ENCODE data around the gene MEIS1.

MEIS1 gene

DNA sequence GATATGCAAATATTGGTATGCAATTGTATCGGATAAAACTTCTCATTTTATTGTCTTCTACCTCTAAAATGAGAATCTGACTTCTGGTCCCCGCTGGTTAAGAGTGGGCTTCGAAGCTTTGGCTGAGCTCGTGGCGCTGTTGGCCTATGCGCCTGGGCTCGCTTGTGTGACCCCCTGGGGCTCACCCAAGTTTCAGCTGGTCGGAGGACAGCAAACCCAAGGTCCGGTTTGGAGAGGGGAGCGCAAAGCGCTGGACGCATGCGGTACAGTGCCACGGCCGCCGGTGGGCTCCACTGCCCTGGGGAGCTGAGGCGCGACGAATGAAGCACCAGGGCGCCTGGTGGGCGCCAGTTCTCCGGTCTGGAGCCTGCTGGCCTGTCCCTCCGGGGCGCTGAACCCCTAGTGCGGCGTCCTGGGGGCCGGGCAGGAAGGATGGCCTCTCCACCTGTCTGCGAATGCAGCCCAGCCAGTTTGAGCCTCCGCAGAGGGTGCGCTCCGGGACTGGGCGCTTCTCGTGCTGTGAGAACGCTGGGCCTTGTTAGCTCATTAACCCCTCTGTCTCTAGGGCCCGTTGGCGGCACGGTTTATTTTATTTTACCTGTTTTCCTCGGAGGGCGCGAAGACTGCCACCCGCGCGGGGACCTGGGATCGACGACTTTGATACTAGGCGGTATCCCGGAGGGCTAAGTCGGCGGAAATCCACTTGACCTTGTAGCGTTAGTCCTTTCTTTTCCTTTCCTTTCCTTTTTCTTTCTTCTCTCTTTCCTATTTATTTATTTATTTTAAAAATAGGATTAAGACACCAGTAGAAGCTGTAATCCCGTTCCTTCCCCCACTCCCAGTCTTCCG is 10.4 kb downstream of the MEIS1 start:
- DNase-seq, result no peak

DNA sequence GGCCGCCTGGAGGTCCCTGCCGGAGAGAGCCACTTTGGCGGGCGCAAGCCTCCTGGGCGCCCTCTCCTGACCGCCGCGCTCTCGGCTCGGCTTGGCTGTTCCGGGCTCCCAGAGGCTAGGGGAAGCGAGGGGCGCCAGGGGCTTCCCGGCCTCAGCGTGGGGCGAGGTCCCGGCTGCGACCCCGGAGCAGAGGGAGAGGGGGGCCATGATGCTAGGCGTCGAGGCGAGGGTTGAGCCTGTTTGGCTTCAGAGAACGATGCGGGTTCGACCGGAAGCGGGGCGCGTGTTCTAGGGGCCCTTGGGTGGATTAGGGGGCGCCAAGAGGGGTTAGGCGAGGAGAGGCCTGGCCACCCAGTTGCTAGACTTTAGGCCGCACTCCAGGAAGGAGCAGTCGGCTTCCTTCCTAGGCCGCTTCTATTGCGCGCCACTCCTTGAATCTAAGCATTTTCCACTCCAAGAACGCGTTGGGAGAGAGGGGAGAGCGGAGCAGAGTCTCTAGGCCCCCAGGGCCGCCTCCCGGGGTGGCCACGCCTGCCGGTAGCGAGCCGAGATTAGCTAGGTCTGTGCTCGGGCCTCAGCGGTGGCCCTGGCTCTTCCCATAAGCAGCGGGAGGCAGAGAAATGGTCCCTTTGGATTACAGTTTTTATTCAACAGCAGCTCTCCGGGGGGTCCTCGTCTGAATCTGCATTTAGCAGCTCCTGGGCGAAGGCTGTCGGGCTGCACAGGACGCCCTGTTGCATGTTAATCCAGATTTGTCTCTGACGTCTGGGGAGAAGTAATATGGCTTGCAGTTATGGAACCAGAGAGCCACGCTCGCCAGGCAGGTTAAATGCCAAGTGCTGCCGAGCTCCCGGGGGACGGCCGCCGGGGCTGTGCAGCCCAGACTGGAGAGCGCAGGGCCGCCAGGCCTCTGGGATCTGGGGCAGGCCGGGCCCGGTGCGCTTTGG is 11.3 kb downstream of the MEIS1 start:
- DNase-seq, result no peak

DNA sequence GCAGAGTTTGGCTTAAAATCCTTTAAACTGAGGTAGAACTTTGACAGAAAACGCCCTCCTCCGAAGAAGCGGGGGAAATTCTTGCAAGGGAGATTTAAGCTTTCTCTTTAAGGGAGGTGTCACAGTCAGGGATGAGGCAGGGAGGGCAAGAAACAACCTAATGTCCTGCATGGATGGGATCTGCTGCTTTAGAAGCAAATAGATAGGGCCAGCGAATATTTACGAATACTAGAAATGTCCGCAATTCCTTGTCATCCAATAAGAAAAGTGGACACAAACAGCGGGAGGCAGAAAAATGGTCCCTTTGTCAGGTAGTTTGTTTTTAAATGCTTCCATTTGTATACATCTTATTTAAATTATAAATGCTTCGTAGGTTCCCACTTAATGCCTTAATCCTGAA is 12.0 kb downstream of the MEIS1 start:
- no peak for DNase-seq

DNA sequence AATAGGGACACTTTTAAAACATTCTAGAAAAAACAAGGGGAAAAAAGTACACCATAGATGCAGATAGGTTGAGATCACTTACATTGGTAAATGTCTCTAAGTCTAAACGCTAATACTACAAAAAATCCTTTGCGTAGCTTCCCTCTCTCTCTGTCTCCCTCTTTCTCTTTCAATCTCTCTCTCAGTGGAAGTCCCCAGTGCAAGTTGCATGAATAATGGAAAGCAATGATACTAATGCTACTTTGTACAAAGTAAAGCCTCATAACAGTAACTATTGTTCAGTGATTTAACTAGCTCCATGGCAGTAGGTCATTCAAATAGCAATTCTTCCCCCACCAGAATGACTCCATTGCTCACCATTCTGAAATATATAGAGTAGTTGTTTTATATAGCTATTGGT is 12.8 kb downstream of the MEIS1 start:
- no peak for DNase-seq

DNA sequence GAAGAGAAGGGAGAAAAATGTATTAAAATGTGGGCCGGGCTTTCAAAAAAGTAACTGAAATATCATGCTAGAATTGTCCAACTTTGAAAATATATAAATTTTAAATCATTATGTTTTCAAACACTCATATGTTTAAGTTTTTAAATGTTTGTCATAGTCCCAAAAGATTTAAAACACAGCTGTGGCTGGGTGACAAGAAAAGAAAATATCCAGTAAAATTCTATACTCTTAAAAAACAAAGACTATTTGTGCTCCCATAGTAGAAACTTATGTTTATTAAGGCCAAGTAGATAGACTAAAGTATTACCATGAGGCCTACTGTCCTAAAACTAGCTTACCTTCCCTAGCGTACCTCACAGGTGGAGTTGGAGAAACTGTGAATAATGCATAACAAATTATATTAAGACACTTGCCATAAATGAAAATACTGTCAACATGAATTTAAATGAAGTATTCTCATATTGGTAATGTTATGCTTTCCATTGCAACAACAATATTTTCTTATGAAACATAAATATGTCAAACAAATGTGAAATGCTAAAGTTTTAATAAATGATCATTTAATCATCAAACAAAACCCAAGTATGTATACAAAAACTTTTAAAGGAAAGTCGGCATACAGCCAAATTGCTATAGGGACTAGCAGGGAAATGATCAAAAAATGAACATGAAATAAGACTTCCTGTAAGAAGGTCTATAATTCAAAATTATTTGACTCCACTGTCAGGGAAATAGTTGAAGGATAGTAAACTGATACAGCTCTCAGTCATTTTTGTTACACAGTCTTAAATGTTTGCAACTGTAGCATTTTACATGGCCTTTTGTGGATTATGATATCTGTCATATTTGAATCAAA is 13.4 kb downstream of the MEIS1 start:
- no peak for DNase-seq

DNA sequence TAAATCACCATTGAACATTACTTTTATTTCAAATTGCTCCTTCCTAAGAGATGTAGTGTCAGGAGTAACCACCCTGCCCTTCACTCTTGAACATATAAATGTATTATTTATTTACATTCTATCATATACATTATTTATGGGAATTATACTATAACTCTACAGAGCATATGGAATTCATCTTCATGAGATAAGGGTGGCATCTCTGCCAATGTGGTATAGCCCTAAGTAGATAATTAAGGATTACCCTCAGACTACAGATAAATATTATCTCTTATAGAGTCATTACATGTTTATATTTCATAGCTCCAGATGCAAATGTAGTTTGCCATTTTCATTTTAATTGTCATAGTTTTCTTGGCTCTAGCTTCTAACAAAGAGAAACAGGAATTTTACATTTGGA is 17.3 kb downstream of the MEIS1 start:
- no peak for DNase-seq

DNA sequence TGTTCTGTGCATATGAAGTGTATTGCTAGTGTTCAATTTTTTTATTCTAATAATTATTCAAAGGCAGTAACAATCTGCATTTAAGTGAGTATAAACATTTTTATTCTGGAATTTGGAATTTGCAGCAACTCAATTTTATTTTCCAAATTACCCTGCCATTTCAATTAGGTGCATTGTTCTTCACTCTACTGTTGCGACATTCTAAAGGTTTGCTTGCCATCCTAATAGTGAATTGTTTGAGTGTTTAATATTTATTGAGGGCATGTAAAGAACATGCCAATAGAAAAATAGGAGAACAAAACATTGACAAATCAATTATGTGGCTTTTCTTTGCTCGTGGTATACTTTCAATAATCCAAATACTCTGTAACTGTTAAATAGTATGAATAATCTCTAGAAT is 18.0 kb downstream of the MEIS1 start:
- DNase-seq, result no peak

DNA sequence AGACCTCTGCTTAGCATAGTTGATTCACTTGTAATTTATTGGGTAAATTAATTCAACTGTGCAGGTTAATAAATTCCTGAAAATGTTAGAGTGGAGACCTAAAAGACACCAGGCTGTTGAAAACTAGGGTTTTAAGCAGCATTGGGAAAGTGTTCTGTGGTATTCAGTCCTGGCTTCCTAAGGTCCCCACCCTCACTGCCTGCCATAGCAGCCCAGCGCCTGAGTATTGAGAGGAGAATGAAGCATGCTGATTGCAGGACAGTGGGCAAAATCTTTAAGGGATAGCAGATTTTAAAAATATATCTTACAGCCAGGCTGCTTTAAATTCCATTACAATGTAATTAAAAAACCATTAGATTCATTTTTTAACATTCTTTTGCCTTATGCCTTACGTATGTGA is 20.6 kb downstream of the MEIS1 start:
- DNase-seq, result no peak

DNA sequence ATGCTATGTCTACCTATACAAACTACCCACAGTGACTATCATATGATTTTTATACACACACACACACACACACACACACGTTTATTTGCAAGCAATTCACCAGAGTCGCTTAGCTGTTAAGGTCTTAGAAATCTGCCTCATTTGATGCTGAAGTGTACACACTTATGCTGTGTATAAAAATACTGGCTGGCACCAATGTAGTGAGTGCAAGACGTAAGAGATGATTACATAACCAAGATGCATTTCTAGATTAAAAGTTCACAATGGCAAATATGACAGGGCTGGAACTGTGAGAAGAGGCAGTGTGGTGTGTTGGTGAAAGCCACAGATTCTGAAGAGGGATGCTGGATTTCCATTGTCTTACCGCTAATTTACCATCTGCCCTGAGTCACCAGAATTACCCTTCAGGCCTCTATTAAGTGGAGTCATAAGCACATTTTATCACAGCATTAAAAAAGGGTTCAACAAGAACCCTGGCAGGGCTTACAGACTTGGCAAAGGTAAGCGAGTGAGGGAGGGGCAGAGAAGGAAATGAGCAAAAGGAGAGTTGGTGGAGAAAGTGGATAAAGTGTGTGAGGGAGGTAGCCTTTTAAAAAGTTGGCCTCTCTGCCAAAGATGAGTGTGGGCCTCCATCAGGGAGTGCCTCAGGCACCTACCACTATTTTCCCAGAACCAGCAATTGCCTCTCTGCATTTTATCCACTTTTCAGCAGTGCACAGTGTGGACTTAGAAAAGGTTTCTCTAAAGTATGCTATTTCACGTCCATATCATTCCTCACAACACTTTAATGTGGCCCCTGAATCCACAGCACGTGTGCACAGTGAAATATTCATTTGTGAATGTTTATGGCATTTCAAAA is 21.5 kb downstream of the MEIS1 start:
- no peak for DNase-seq

DNA sequence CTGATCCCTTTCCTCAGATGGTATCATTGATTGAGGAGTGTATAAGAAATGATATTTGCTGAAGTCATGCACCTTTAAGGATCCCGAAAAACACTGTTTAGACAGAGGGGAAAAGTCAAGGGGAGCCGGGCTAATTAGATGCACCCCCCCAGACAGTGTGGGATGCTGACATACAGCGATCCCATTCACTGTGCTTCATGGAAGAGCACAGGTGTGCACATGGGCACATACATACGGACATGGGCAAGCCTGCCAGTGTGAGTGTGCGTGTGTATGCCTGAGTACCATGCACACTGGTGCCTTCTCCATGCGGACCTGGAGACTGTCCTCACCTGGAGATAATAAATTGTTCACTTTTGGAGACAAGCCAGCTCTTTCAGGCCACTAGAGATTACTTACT is 22.6 kb downstream of the MEIS1 start:
- DNase-seq, result no peak

DNA sequence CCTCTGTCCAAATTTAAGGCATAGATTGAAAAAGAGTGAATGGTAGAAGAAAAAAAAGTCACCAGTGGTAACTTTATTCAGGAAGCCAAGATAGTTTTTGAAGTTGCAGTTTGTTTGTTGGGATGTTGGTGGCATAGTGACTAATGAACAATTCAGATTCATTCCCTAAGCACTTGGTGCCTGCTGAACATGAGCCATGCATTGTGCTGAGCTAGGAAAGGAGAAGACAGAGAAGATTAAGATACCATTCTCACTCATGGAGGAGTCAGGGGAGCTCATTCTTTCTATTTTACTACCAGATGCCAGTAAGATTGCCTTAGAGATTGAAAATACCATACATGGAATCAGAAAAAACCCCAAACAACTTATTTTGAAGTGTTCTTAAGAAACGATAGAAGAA is 25.1 kb downstream of the MEIS1 start:
- no peak for DNase-seq

DNA sequence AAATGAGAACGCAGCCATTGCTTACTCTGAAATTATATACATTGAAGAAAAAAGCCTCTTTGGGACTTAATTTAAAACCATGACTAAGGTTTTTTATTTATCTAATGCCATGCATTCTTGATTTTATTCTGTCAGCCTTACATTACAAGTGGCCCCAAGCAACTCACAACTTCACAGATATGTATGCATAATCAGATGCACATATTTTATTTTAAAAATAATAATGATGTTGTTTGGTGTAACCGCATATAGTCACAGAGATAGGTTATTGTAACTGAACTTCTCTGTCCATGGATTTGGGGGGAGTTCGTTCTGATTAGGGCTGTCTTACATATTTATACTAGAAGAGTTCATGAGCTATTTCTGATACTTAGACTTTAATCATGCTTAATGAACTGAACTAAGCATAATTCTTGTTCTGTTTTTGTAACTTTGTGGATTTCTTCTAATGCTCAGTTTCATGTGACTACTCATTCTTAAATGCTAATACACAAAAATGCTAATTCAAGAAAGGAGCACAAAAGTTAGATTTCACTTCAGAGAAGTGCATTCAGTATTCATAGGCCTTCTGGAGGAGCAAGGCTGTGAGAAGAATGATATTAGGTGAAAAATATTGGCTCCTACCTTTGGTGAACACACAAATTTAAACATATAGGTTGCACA is 26.2 kb downstream of the MEIS1 start:
- DNase-seq, result no peak

DNA sequence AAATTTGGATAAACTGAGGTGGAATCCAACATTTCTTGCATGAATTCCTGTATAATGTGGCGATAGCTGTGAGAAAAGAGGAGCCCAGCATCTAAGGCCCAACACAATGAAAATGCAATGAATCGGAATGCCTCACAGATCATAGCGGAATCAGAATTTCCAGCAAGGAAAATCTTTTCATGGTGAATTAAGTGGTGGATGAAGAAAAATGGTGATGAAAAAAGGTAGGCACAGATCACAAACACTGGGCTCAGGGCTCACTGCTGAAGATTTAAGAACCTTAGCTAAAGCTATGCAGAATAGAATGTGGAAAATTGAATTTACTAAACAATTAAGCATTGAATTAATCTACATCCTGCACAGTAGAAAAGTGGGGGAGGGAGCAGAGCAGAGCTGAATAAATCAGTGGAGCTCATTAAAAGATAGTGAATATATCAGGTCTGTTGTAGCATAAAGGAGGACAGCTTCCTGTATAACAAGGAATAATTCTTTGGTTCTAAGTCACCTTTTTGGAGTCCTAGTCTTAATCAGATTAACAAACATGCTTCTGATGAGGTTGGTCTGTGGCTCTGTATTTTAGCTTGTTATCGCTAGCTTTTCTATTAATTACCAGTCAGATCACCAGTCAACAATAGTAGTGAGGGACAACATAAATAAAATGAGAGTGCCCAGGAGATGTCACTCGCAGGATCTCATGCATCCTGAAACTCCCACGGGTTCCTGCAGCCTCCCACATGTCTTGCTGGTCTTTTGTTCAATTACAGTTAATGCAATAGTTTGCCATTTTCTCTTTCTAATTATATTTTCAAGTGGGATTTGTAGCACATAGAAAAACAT is 27.0 kb downstream of the MEIS1 start:
- no peak for DNase-seq

DNA sequence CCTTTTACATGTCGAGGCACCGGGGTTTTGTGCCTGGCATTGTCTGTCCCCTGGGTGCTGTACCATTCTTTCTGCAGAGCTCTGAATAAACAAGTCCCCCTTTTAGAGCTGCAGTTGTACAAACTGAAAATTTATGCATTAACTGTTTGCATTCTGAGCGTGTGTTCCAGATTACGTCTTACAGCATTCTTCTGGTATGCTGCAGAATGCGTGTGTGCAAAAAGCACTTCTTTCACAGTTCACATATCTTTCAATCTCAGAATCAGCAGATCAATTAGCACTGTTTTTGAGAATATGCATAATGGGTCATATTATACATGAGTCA is 27.5 kb downstream of the MEIS1 start:
- no peak for DNase-seq

DNA sequence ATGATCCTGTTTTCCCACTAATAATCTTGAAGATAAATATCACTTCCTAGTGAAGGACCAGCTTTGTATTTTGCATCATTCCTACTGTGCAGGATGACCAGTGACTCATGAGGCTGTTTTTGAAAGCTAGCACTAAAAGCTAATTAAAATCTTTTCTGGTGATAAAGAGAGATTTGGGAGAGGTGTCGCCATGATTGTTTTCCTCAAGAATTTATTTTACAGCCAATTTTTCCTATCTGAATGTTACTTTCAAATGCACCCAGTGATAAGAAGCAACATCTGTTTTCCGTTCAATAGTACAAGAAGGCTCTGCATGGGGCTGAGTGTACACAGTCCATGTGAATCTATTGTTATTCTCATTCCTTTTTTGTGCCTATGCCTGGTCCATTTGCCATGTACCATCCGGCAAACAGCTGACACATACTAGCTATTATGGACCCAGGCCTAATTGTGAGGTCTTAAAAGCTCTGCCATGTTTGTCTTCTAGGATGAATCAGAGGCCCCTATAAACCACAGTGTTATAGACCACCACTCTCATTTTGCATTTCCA is 28.4 kb downstream of the MEIS1 start:
- DNase-seq, result no peak

DNA sequence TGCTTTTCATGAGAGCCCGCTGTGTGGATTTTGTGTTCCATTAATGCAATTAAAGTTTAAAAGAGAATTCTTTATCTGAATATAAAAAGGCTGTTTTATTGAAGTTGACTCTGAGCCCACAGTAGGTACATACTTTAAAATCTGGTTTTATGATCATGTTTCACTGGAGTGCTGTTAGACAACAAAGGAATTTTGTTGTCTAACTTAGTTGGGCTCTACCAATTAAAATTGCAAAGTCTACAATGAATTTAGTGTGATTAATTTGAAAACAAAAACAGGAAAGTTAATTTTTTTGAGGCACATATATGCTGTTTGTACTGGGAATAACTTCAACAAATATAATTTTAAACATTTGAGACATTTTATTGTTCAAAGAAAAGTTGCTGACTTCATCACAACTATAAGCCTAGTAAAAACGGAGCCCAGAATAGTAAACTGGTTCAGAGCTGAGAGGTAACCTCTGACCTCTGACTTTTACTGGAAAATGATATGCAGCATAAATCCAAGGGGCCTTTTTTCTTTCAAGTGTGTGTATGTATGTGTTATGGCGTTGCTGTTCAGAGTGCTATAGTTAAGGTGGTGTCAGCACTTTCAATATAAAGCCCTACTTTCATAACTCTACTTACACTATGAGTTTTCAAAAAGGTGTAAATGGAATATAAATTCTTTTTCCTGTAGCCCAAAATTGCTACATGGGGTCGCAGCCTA is 30.2 kb downstream of the MEIS1 start:
- DNase-seq, result no peak

DNA sequence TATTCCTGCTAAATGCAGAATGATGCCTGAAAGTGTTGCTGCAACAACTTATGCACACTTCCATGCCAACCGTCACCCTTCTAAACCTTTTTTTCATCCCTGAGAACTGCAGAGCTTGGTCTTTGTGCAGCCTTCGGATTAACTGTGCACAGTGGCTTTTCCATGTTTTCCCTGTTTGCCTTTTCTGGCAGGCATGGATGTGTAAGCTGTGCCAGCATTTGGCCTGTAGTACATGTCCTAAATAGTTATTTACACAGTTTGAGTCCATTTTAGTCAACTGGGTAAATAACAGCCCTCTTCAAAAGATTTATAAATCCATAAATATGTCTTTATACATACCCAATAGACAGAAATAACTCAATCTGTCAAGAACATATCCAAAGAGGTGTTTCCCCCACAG is 31.5 kb downstream of the MEIS1 start:
- DNase-seq, result no peak

DNA sequence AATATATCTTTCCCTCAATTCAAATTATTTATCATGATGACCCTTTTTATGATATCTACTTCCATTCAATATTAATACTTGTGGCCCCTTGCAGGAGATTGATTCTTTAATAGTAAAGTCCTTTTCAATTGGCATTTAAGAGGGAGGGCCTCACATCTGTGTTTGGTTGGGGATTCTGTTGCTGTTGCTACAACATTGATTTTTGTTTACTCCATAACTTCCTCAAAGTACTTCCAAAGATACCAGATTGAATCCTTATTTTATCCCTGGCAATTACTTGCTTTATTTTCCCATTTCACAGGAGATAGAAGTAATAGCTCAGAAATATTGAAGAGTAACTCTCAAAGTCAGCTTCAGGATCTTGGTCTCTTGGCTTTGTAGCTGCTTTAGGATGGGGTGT is 32.8 kb downstream of the MEIS1 start:
- DNase-seq, result no peak

DNA sequence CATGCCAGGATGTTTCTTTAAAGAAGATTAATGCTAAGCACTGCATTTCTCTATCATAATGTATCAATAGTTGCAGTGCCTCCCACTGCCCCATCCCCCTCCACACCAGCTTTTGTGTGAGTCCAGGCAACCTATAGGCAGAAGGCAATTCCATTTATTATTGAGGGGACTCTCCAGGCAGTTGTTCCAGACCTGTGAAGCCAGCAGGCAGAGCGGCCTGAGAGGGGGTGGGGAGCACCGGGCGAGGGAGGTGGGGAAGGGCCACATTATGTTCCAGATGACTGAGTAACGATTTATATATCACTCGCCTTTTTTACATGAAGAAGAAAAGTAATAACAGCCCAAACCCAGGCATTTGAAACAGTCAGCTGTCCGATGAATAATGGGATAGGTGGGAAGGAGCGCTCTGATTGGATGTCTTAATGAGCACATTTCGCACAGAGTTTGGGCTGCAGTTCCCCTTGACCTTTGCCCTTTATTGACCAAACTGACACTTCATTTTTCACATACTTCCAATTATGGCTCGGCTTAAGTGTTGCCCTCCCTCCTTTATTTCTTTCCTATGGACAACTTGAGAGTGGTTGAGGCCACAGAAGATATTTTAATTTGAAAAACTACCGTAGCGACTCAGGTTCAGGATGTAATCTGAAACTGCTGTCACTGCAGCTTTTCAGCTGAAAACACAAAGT is 34.4 kb downstream of the MEIS1 start:
- DNase-seq, result no peak
